HG02973 (cell line): Measurements from ENCODE around the gene MAL.

Source experiments
- ATAC-seq: cut with Tn5 transposase; IDR thresholded peaks from one replicate; pipeline ENCODE4 v1.9.1; 2021; ENCODE audit warnings: moderate library complexity; ENCODE audit not compliant: unreplicated experiment

Gene MAL

GRCh38 chr2:95015261-95015912, 10.1 kb upstream of the MAL start:
- no peak for ATAC-seq

GRCh38 chr2:95016616-95017015, 8.9 kb upstream of the MAL start:
- ATAC-seq, result no peak

DNA sequence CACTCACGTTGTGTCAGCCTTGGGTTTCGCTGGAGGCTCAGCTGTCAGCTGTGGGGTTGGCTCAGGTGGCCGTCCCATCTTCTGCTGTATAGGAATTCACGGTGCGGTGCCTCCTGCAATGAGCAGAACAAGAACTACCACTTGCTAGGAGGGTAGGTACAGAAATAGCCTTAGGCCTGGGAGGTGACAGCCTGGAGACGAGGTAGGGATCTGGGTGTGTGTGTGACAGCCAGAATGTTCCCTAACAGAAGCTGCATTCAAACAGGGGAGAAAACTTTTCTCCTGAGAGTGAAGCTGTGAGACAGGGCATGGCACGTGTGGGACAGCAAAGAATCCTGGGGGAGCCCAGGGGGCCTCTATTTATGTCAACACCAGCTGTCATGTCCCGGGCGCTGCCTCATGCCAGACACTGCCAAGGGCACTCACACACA, 8.4 kb upstream of the MAL start:
- no peak for ATAC-seq

- no peak for ATAC-seq
These were observed 7.7 kb upstream of the MAL start for GRCh38 chr2:95017836-95018235.

GRCh38 chr2:95018301-95018700, 7.2 kb upstream of the MAL start:
- no peak for ATAC-seq

DNA sequence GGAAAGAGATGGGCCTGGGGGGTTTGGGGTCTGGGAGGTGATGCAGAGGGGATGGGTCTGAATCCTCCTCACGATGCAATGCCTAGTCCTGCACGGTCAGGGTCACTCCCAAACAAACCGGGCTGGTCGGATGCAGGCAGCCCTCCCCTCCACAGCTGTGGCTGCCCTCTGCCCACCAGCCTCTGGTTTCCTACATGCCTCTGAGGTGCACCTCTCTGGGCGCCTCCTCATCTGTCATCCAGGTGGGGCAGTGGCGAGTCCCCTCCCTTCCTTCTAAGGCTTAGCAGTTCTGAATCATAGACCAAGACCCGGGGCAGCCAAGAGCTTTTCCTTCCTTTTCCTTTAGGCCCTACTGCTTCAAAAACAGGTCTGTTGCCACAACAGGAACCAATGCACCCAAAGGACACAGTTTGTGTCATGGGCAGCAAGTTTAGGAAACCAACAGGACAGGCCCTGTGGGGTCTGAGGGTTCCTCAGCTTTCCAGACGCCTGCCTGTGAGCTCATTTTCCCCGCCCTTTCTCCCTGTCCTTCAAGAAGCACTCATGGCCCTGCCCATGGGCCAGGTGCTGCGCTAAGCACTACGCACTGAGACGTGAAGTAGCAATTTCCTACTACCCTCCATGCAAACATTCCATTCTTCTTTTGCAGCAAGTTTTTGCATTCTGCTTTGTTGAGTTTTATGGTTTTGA, 6.5 kb upstream of the MAL start:
- no peak for ATAC-seq

GRCh38 chr2:95019572-95019971, 5.9 kb upstream of the MAL start:
- ATAC-seq, result no peak

DNA sequence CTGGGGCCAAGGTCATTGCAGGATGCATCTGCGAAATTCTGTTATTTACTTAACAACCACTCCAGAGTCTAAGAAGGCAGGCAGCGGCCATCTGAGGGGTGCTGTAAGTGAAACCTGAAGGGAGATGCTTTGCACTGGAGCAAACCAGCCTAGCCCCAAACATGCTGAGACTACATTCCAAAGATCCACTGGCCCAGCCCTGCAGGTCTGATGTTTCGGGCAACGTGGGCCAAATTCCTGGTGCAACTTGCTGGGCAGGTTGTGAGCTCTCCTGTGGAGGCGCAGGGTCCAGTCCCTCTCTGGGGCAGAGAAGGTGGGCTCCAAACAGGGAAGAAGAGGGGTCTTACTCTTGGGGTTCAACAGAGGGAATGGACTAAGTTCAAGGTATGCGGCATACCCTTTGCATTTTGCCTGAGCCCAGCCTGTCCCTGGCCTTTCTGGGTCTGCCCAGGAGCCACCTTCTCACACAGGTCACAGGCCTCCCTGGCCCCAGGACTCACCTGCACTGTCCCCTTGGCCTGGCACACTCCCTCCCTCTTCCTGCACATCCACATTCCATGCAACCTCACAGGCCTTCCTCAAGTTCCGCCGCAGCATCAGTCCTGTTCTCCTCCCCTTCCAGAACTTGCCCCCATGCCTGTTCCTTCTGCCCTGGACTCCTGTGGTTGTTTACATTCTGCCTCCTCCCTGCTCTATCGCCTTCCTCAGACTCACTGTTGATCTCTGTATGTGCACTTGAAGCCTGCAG, 5.1 kb upstream of the MAL start:
- ATAC-seq, result no peak

DNA sequence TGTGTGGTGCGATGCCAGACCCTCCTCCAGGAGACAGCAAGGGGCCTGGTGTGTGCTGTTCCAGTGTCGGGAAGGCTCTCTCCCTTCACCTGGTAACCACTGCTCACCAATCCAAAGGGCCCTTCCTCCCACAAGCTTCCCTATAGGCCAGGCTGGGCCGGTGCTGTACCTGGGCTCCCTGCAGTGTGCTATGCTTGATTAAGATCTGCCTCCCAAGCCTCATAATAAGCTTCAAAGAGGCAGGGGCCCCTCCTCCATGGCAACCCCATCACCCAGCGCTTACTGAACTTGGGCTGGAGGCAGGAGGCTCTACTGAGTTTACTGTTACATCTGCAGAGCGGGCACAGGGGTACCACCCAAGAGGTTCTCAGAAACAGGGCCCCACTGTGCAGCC, 4.5 kb upstream of the MAL start:
- ATAC-seq, result no peak

GRCh38 chr2:95021847-95022246, 3.7 kb upstream of the MAL start:
- no peak for ATAC-seq

GRCh38 chr2:95022309-95023221, 2.9 kb upstream of the MAL start:
- peak; percentile 93 for ATAC-seq

DNA sequence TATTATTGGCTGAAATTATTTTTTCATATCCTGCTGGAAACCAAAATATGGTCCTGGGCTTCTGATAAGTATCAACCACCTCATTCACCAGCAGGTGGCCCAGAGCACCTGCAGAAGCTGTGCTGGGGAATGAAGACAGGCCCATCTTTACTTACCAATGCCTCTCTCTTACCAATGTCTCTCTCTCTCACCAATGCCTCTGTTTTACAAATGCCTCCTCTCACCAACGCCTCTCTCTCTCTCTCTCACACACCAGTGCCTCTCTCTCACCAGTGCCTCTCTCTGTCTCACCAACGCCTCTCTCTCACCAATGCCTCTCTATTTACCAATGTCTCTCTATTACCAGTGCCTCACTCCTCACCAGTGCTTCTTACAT, 2.3 kb upstream of the MAL start:
- peak; percentile 35 for ATAC-seq

- no peak for ATAC-seq
These were observed 1.1 kb upstream of the MAL start for GRCh38 chr2:95024371-95024770.

GRCh38 chr2:95024960-95025405, 525 bp upstream of the MAL start:
- no peak for ATAC-seq

GRCh38 chr2:95026471-95027368, 1.2 kb downstream of the MAL start:
- no peak for ATAC-seq

GRCh38 chr2:95027369-95027720, 1.8 kb downstream of the MAL start:
- no peak for ATAC-seq

GRCh38 chr2:95029898-95030341, 4.4 kb downstream of the MAL start:
- ATAC-seq, result no peak

DNA sequence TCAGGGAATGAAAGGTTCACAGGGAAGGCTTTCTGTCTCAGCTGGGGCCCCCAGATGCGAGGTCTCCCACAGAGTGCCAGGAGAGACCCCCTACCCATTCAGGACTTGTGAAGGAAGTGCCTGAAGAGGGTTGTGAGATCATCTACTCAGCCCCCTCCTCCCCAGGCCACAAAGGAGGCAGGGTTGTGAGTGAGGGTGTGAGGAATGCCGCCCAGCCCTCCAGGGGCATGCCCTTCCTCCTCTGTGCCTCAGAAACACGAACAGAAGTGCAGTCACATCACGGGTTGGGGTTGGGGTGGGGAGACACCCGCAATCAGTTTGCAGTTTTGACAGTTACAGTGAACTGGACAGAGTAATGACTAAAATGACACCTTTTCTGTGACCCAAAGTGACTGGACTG, 5.0 kb downstream of the MAL start:
- no peak for ATAC-seq

DNA sequence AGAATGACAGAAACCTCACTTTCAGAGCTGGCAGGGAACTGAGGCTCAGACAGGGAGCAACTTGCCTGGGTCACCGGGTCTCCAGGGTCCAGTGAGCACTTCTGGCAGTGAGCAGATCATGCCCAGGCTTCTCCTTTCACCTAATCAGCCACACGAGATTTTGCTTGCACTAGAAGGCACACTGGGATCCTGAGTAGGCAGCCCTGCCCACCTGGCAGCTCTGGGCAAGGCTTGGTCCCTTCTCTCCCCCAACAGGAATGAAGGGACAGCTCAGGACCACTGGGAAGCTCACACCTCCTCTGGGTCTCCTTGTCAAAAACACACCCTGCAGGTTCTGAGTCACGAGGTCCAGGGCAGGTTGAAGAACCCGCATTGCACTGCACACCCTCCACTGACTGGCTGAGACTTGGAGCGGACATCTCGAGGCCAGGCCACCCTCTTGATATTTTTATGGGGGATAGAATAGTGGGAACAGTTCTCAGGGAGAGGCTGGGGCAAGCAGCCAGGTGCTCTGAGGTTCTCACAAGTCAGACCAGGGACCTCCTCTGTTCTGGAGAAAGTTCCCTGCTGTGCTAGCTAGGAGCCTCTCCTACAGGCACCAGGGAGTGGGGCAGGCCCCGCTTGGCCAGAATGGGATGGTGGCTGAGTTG, 5.7 kb downstream of the MAL start:
- ATAC-seq, result no peak

DNA sequence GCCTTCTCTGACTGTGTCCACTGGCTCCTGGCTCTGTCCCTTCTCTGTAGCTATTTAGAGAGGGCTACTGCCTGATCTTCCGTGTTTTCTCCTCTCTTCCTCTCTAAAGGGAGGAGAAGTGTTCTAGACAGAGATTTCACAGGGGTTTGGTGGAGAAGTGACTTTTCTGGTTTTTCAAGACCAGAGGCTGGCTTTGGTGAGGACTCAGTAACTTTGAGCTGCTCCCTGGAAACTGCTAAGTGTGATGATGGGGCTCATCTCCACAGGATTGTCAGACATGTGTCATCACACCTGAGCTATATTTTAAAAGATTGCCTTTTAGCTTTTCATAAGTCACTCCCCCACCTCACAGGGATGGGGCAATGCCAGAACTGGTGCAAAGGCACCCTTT, 6.2 kb downstream of the MAL start:
- ATAC-seq, result no peak
